GM12874 (cell line): ENCODE results near the gene PTPDC1.

ENCODE experiments used
- TF ChIP-seq, protein P1 (sequence below): IDR thresholded peaks from 2 replicates; pipeline ENCODE4 v1.5.1; 2011; ENCODE audit warnings: low read depth, mild to moderate bottlenecking, control low read depth, low read length, moderate library complexity; ENCODE audit not compliant: insufficient read depth

The PTPDC1 gene

DNA sequence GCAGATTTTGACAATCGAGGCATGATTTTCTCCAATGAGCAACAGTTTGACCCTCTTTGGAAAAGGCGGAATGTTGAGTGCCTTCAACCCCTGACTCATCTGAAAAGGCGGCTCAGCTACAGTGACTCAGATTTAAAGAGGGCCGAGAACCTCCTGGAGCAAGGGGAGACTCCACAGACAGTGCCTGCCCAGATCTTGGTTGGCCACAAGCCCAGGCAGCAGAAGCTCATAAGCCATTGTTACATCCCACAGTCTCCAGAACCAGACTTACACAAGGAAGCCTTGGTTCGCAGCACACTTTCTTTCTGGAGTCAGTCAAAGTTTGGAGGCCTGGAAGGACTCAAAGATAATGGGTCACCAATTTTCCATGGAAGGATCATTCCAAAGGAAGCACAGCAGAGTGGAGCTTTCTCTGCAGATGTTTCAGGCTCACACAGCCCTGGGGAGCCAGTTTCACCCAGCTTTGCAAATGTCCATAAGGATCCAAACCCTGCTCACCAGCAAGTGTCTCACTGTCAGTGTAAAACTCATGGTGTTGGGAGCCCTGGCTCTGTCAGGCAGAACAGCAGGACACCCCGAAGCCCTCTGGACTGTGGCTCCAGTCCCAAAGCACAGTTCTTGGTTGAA, 13.6 kb downstream of the PTPDC1 start:
- TF ChIP-seq, protein P1, sequence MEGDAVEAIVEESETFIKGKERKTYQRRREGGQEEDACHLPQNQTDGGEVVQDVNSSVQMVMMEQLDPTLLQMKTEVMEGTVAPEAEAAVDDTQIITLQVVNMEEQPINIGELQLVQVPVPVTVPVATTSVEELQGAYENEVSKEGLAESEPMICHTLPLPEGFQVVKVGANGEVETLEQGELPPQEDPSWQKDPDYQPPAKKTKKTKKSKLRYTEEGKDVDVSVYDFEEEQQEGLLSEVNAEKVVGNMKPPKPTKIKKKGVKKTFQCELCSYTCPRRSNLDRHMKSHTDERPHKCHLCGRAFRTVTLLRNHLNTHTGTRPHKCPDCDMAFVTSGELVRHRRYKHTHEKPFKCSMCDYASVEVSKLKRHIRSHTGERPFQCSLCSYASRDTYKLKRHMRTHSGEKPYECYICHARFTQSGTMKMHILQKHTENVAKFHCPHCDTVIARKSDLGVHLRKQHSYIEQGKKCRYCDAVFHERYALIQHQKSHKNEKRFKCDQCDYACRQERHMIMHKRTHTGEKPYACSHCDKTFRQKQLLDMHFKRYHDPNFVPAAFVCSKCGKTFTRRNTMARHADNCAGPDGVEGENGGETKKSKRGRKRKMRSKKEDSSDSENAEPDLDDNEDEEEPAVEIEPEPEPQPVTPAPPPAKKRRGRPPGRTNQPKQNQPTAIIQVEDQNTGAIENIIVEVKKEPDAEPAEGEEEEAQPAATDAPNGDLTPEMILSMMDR = no peak

DNA sequence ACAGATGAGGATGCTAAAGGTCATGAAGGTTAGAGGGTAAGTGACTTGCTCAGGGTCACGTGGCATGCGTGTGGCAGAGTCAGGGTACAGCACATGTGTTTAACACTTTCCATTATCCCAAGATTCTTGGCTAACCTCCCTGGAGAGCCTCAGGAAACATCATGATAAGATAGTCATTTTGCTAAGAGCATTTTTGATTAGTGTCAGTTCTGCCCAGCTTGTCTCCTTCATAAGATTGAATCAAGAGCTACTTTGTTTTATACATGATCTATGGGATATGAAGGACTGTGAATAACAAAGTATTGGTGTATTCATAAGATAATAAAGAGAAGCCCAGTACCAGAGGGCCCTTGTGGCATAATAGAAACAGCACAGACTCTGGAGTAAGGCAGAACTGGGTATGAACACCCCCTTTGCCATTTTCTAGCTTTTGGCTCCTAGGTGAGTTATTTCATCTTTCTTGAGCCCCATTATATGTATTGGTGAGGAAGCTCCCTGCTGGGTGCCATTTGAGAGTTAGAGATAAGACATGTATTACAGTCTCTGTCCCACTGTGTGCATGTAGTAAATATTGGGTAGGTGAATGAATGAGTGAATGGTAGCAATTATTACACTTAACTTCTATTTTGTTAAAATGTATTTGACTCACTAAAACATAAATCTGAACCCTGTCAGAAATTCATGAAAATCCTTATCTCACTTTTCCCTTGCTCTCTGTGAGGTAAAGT, 16.1 kb downstream of the PTPDC1 start:
- TF ChIP-seq, protein P1 = no peak

DNA sequence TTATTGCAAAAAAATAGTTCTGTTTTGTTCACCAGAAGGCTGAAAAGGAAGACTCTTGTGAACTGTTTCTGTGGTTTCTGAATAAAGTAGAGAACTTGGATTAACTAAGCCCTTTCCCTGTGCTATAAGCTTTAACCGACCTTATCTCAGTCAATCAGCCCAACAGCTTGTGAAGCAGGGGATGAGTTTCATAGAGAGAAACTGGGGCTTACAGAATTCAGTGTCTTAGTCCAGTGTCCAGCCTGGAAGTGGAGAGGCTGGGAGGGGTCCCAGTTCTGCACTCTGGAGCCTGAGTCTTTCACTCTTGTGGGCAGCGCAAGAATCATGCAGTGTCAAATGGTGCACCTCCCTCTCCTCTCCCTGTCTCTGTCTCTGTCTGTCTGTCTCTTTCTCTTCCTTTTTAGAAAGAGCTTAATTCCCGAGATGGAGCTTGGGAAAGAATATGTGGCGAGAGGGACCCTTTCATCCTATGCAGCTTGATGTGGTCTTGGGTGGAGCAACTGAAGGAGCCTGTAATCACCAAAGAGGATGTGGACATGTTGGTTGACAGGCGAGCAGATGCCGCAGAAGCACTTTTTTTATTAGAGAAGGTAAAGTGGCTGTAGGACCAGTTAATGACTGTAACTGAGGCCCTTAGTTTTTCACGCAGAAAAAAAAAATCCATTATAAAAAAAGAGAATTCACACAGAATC, 17.0 kb downstream of the PTPDC1 start:
- TF ChIP-seq, protein P1 = no peak

DNA sequence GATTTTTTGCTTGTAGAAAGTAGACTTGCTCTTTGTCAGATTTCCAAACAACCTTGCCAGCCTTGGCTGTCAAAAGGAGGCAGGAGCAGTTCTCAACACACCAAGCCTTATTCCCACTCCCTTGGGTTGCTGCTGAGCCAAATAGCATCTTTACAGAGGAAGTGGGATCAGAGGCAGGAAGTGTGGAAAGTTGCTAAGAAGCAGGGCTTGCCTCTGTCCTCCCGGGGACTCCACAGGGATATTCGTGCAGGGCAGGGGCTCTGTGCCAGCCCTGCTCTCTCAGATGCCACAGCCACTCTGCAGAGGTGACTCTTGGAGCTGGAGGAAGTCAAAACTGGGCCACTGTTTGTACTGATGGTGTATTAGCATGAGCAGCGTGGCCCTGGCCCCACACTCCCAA, 24.3 kb downstream of the PTPDC1 start:
- TF ChIP-seq, protein P1 = no peak

DNA sequence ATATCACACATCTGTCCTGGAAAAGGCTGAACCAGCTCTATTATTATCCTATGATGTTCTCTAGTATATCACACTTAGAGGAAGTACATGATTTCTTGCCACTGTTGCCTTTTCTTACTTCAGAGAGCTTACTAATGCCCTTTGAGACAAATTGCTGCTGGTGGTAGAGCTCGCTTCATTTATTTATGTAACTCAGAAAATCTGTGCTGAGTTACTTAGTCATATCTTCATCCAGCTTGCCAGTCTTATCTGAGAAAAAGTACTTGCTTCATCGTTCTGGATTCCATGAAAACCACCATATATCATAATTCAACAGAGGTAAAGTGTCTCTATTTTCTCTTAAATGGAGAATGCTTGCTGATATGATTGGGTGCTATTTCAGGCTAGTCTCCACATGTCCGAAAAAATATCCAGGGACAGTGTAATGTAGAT, 26.6 kb downstream of the PTPDC1 start:
- TF ChIP-seq, protein P1 = no peak

DNA sequence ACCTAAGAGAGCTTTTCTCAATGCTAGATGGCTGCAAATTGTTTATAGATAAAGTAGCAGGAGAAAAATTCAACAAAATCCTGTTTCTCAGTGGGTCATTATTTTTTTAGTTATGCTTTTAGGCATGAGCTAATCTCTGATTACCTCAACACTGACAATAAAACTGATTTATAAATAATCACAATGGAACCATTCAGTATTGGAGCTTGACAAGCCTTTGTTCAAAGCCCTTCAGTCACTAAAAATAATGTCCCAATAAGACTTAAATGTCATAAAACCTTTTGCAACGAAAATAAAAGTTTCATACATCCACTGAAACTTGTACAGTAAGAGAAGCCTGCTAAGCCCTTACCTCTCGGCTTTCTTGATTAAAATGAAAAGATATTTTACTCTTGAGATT, 27.2 kb downstream of the PTPDC1 start:
- TF ChIP-seq, protein P1 = no peak

DNA sequence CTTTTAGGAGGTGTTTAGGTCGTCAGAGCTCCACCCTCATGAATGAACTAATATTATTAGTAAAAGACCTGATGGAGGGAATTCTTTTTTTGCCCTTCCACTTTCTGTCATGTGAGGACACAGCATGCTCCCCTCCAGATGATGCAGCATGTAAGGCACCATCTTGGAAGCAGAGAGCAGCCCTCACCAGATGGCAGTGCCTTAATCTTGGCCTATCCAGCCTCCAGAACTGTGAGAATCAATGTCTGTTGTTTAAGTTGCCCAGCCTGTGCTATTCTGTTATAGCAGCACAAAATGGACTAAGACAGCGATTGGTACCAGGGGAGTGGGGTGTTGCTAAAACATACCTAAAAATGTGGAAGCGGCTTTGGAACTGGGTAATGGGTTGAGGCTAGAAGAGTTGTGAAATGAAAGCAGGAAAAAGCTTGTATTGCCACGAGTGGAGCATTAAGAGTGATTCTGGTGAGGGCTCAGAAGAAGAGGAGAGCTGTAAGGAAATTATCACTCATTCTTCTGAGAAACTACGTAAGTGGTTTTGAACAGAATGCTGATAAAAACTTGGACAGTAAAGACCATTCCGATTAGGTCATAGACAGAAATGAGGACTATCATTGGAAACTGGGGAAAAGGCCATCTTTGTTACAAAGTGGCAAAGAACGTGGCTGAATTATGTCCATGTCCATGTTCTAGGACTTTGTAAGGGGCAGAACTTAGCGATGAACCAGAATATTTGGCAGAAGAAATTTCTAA, 28.6 kb downstream of the PTPDC1 start:
- TF ChIP-seq, protein P1 = no peak
